Endometrial microvascular endothelial cells (primary cell): ENCODE results near the gene KISS1. TPM values are rescaled to one million over a fixed set of nuclear protein-coding genes. Genes with fewer than 3 reads are reported as not detected.

Experiments
- in situ Hi-C: cut with HindIII; loops from 2 replicates; pipeline ENCODE4 v1.10.0; 2017; ENCODE audit warnings: low sequenced_read_pairs, low pct_unique_long_range_greater_than_20kb; ENCODE audit errors: inconsistent ontology term
- total RNA-seq: library from RNA; depleted of rRNA; stranded (reverse); fragments of >200 nt; gene quantifications from one replicate; pipeline ENCODE4 v1.2.3, GENCODE V29; 2015; ENCODE audit errors: inconsistent ontology term

The KISS1 gene
- total RNA-seq, 1 donor from 2014 or later, result 2.0 TPM

DNA sequence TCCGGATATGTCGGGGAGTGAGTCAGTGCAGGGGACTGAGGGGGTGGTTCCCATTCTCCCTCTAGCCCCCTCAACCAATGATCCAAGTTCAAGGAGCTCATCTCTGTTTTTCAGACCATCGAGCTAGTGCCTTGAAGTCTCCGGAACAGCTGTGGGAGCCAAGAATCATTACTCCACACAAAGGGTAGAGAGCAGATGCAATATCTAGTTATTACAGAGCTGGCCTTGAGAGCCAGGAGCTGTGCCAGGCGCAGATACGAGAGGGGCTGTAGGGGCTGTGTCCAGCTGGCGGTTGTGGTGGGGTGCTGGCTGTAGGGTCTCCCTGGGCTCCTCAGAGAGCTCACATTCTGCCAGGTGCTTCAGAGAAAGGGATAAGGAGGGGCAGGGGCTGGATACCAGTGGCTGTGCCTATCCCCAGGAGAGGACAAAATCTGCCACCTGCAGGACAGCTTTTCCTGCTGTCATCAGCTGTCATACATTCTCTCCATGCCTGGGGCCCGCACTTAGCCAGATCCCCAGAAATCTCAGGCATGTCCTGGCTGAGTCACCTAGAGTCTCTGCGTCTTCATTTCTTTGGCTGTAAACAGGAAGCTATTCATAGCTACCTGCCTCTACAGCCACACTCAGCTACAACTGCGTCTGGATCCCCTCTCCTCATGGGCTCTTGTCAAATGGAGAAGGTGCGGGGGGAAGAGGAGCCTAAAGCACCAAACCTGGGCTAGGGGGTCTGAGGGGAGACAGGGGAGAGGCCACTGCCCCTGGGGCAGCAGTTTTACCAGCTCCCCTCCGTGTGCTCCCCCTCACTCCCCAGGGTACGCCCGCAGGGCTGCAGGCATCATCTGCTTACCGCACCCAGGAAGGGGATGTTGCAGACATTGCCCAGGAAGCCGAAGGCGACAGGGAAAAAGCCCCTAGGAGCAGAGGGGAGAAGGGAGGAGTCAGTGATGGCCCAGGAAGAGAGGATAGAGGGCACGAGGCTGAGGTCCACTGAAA is 2.4 kb upstream of the KISS1 start:
- in situ Hi-C loops, result no loop called here

- in situ Hi-C loops, result no loop called here
Measured at GRCh38 chr1:204197068-204197467, 777 bp upstream of the KISS1 start.

GRCh38 chr1:204194771-204195170 is 1.5 kb downstream of the KISS1 start:
- in situ Hi-C loops, result no loop called here

- in situ Hi-C loops, result no loop called here
Measured at GRCh38 chr1:204194080-204194479, 2.2 kb downstream of the KISS1 start.

- in situ Hi-C loops, result no loop called here
Measured at GRCh38 chr1:204192589-204193352, 3.5 kb downstream of the KISS1 start.

- in situ Hi-C loops, result no loop called here
Measured at GRCh38 chr1:204192046-204192445, 4.2 kb downstream of the KISS1 start.

- in situ Hi-C loops, result no loop called here
Measured at GRCh38 chr1:204191456-204191855, 4.8 kb downstream of the KISS1 start.

- in situ Hi-C loops, result no loop called here
Measured at GRCh38 chr1:204190212-204191211, 5.8 kb downstream of the KISS1 start.

DNA sequence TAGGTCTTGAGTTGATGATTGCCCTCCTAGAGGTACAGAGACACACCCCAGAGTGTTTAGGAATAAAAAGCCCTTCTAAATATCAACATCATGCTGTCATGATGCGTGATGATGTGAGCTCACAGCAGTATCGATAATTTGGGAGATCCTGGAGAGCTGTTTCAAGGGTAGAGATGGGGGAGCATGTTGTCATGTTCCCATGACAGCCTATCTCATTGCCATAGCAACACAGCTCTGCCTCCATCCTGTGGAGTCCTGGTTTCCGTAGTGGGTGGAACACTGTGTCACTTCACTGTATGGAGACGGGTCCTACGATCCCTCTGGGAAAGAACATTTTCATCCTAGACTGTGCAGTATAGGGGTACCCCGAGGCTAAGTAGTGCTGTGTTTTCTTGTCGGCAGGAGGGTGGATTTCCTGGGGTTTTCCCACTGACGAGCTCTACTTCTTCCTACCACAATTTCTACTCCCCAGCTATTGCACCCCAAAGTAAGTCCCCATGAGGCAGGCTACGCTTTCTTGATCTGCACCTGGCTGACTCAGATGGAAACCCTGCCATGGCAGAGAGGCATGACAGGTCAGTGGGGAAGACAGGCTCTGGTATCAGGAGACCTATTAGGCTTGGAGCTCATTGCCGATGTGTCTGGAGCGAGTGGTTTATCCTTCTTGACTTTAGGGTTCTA is 7.2 kb downstream of the KISS1 start:
- in situ Hi-C loops, result no loop called here

DNA sequence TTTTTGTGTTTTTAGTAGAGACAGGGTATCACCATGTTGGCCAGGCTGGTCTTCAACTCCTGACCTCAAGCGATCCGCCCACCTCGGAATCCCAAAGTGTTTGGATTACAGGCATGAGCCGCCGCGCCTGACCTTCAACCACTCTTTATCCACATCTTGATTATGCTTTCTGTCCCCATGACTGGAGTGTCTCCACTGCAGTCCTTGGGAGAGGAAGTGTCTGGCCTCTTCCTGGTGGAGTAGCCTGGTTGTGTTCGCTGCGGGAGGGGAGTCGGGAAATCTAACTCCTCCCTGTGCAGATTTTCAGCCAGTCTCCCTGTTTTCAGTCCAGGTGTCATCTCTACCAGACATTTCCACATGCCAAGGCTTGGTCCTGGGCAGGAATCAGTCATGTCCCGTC is 9.7 kb downstream of the KISS1 start:
- in situ Hi-C loops, result no loop called here

DNA sequence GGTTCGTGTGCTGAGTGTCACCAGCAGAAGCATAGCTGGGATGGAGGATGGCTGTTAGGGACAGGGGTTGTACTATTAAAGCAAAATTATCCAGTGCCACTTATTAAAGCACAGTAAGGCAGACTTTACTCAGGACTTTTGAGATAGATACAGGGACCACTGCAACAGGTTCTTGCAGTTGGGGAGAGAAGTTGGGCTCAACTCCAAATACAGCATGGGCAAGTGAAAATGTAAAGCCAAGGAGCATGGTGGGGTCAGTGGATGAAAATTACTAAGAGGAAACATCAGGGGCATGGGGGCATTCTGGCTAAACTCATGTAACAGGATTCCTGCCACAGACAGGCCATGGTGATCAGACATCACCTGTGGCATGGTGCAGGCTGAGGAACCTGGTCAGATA is 15.2 kb downstream of the KISS1 start:
- in situ Hi-C loops, result no loop called here

DNA sequence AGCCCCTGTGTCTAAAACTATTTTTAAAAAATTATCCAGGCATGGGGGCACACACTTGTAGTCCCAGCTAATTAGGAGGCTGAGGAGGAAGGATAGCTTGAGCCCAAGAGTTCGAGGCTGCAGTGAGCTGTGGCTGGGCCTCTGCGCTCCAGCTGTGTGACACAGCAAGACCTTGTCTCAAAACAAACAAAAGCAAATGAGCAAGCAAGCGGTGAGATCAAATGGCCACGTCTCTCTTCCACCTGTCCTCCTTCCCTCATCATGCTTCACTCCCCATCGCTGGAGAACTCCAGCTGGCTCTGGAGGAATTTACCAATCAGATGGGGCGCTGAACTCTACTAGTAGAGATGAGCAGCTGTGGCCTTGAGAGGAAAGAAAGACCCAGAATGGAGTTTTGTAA is 16.2 kb downstream of the KISS1 start:
- in situ Hi-C loops, result no loop called here

DNA sequence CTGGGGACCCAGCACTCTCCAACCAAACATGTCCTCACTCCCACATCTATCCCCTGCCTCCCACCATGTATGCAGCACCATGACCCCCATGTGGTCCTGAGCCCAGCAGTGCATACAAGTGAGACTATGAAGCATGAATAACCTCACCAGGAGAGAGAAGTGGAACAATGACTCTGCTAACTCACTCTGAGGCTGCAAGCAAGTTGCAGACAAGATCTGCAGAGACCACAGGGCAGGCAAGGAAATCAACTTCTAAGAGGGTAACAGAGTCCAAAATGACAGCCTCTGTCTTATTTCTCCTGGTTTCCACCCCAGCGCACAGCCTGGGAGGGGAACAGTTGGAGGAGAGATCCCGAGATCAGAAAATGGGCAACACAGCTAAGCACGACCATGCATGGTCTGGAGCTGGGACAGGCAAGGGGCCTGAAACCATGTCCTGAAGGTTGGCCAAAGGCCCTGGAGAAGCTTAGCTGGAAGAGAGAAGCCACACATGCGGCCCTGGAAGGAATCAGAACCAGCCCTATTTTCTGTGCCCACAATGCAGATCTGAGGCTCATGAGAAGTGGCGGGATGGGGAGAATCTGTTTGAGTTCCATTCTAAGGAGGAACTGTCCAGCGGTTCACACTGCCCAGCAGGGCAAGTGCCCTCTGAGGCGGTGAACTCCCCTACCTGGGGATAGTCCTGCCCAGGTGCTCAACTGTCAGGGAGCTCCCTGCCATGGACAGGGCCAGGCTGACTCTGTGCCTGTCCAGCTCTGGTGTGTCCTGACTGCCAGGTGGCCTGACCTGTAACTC is 17.6 kb downstream of the KISS1 start:
- in situ Hi-C loops, result no loop called here

- in situ Hi-C loops, result no loop called here
Measured at GRCh38 chr1:204177133-204177532, 19.2 kb downstream of the KISS1 start.

DNA sequence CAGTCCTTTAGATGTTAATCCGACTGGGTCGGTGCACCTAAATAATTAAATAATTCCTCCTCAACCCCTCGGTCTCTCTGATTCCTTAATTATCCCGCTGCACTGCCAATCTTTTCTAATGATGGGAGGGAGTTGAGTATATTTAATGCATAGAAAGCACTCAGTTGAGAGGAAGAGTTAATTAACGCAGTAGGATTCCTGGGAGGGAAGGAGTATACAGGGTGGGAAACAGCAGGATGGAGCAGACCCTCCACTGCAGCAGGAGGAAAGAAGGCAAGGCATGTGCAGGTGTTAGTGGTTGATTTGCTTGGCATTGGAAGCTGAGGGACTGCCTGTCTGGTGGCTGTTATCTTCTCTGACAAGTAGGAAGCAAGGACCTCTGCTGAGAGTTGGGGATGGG is 20.2 kb downstream of the KISS1 start:
- in situ Hi-C loops, result no loop called here

GRCh38 chr1:204174958-204175357 is 21.3 kb downstream of the KISS1 start:
- in situ Hi-C loops, result no loop called here

DNA sequence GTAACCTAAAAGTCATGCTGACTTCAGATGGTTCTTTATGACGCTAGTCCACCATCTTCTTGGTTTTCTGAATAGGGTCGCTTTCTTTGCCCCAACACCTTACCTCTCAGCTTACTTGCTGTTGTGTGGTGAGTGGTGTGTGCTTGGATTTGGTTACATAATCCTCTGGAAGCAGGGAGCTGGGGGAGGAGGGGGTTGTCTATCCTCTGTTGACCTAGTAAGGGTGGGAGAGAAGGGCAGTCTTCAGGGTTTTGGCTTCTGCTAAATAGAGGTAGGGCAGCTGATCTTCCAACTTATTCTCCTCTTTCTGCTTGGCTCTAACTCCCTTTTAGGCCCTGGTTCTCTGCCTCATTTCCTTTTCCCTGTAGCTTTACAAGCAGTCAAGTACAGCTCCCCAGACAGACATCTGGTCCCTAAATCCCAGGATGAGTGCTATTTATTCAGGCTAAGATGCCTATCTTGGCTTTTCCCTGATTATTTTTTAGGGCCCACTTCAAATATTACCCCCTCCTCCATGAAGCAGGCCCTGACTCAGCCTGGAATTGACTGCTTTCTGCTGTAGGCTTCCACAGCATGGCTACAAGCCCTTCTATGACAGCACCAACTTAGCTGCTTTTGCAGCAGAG is 23.8 kb downstream of the KISS1 start:
- in situ Hi-C loops, result no loop called here
